Esophagus squamous epithelium (tissue), 5 donors: ENCODE results near the gene TRPM8. TPM values are rescaled to one million over a fixed set of nuclear protein-coding genes. Genes with fewer than 3 reads are reported as not detected.

Source experiments
- DNase-seq: peaks from one replicate; lab custom pipeline; 2025; lab: John Stamatoyannopoulos, UW
- H3K27ac ChIP-seq, 4 donors: fragments of 200-600 bp; sonication (generic); one replicate each; pipeline ENCODE4 v1.5.1; 2016 to 2019; ENCODE audit warnings: mild to moderate bottlenecking in 1 of 4
- H3K27me3 ChIP-seq, 4 donors: fragments of 200-600 bp; sonication (generic); 1 replicate in 3 of 4; 2 replicates in 1 of 4; pipeline versions ENCODE4 v1.5.1 to v1.6.0; 2017 to 2021; ENCODE audit warnings: antibody characterized with exemption in 1 of 4
- H3K36me3 ChIP-seq, 3 donors: fragments of 200-600 bp; sonication (generic); one replicate each; pipeline ENCODE4 v1.5.1; 2016 to 2019
- H3K4me1 ChIP-seq, 3 donors: fragments of 200-600 bp; sonication (generic); one replicate each; pipeline ENCODE4 v1.5.1; 2017 to 2019
- H3K4me3 ChIP-seq, 4 donors: fragments of 200-600 bp; sonication (generic); 1 replicate in 3 of 4; 2 replicates in 1 of 4; pipeline ENCODE4 v1.5.1; 2016 to 2019; ENCODE audit warnings: mild to moderate bottlenecking in 2 of 4, moderate library complexity in 1 of 4
- H3K9me3 ChIP-seq, 3 donors: fragments of 200-600 bp; sonication (generic); one replicate each; pipeline ENCODE4 v1.5.1; 2016 to 2019
- CTCF ChIP-seq, 6 experiments: fragments of 450-650 bp in 4 of 6; fragments of 200-600 bp in 2 of 6; sonication (generic) in 2 of 6; IDR thresholded peaks; one replicate each; pipeline ENCODE4 v1.5.1; 2016 to 2019; ENCODE audit warnings: antibody characterized with exemption in 6 of 6, mild to moderate bottlenecking in 4 of 6, moderate library complexity in 4 of 6
- POLR2A ChIP-seq, 4 donors: fragments of 450-650 bp; IDR thresholded peaks; one replicate each; pipeline ENCODE4 v1.6.1; 2017; ENCODE audit warnings: antibody characterized with exemption in 4 of 4, mild to moderate bottlenecking in 4 of 4, moderate library complexity in 3 of 4
- WGBS, 2 donors: methylation state at CpG; one replicate each; pipeline ENCODE4 v1.1.5; 2018; 5-methylcytosine and 5-hydroxymethylcytosine counted together
- intact Hi-C: fragments of 100-400 bp; cut with DNase I; formaldehyde crosslinking; loops from one replicate; pipeline ENCODE4 v1.15.0; 2022
- total RNA-seq, 4 donors: library from RNA; depleted of rRNA; stranded (reverse); fragments of >200 nt; gene quantifications; one replicate each; pipeline ENCODE4 v1.1.0, GENCODE V29; 2016
- donor health status: DM: yes; HTN: yes; CAD: no.

The TRPM8 gene
- total RNA-seq, 4 donors from 2014 or later = not detected

GRCh38 chr2:234033885-234034284, 116.7 kb downstream of the TRPM8 start:
- Histone ChIP-seq H3K27me3 (peaks cover 0 to 24% (median 0%) of the 10 kb centered on the region in 4 donors), H3K4me3 (no peak overlapping the region), H3K9me3 (peaks cover 0 to 16% (median 0%) of the 10 kb centered on the region in 3 donors), H3K4me1 (no peaks in the 10 kb centered on the region), H3K36me3 (no peaks in the 10 kb centered on the region), H3K27ac (no peak overlapping the region)
- WGBS, 2 donors = 73 to 100% methylated on average over 2 of the region's 2 CpGs
- no peak for DNase-seq
- intact Hi-C loops = no loop called here
- no peak for TF ChIP-seq CTCF (IDR thresholded peaks at IDR 0.05)
- TF ChIP-seq POLR2A (IDR thresholded peaks at IDR 0.05) = no peak

GRCh38 chr2:234038076-234038802, 121.1 kb downstream of the TRPM8 start:
- intact Hi-C loops = no loop called here
- H3K4me1 ChIP-seq = no peaks in the 10 kb centered on the region
- H3K27me3 ChIP-seq = peaks cover 0 to 8% (median 0%) of the 10 kb centered on the region in 4 donors
- no peak overlapping the region for H3K4me3 ChIP-seq
- H3K9me3 ChIP-seq = peaks cover 0 to 15% (median 0%) of the 10 kb centered on the region in 3 donors
- H3K36me3 ChIP-seq = no peaks in the 10 kb centered on the region
- no peak for TF ChIP-seq CTCF (IDR thresholded peaks at IDR 0.05)
- TF ChIP-seq POLR2A (IDR thresholded peaks at IDR 0.05) = no peak
- WGBS, 2 donors = 63 to 68% methylated on average over 2 of the region's 2 CpGs
- no peak overlapping the region for H3K27ac ChIP-seq
- no peak for DNase-seq

GRCh38 chr2:234044157-234044556, 127.0 kb downstream of the TRPM8 start:
- DNase-seq = no peak
- TF ChIP-seq CTCF (IDR thresholded peaks at IDR 0.05) = no peak
- no peak for TF ChIP-seq POLR2A (IDR thresholded peaks at IDR 0.05)
- intact Hi-C loops = no loop called here
- Histone ChIP-seq H3K36me3 (no peaks in the 10 kb centered on the region), H3K9me3 (no peaks in the 10 kb centered on the region), H3K4me1 (no peaks in the 10 kb centered on the region), H3K4me3 (no peak overlapping the region), H3K27me3 (peaks cover 0 to 4% (median 0%) of the 10 kb centered on the region in 4 donors), H3K27ac (no peak overlapping the region)
- 10 to 16% methylated on average over 1 of the region's 1 CpG for WGBS, 2 donors

- no peak for DNase-seq
- intact Hi-C loops = no loop called here
- Histone ChIP-seq H3K36me3 (no peaks in the 10 kb centered on the region), H3K9me3 (no peaks in the 10 kb centered on the region), H3K4me3 (no peak overlapping the region), H3K27me3 (peaks cover 0 to 15% (median 0%) of the 10 kb centered on the region in 4 donors), H3K4me1 (no peaks in the 10 kb centered on the region), H3K27ac (no peak overlapping the region)
- TF ChIP-seq CTCF (IDR thresholded peaks at IDR 0.05) = no peak
- TF ChIP-seq POLR2A (IDR thresholded peaks at IDR 0.05) = no peak
- WGBS, 2 donors = 70 to 73% methylated on average over 3 of the region's 3 CpGs
Observed at GRCh38 chr2:234046521-234046920, 129.3 kb downstream of the TRPM8 start.

GRCh38 chr2:234047361-234047760, 130.2 kb downstream of the TRPM8 start:
- Histone ChIP-seq H3K27me3 (peaks cover 0 to 17% (median 0%) of the 10 kb centered on the region in 4 donors), H3K27ac (no peak overlapping the region), H3K9me3 (no peaks in the 10 kb centered on the region), H3K4me1 (no peaks in the 10 kb centered on the region), H3K4me3 (no peak overlapping the region), H3K36me3 (no peaks in the 10 kb centered on the region)
- intact Hi-C loops = no loop called here
- DNase-seq = no peak
- TF ChIP-seq CTCF (IDR thresholded peaks at IDR 0.05) = no peak
- TF ChIP-seq POLR2A (IDR thresholded peaks at IDR 0.05) = no peak
